ENCODE results near the gene SCN11A.

DNA sequence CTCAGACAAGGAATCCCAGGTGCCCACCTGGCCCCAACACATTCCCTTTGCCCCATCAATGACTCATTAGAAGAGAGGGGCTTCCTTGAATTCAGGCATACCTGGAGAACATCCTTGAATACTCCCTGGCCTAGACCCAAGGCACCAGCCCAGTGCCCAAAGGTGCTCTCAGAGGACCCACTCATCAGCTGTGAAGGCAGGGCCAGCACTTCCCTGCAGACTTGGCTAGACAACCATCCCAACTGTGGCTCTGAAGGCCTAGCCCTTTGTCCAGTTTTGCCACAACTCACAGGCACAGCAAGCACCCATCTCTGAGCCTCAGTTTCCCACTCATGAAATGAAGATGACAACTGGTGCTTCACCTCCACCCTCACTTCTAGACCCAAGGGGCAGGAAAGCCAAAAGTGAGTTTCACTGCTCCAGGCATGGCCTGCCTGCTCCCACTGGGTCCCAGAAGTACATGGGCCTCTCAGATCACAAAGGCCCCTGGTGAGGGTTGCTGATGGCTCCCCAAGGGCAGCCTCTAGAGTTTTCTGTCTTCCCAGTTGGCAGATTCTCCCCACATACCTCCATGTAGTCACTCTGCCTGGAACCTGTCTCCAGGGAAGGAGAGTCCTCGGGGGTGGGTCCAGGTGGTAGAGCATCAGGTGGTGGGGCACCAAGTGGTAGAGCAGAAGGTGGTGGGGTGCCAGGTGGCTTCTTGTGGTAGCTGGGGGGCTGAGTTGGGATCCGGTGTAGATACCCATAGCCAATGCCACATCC lies 48.2 kb upstream of the SCN11A start:
- no peak for TF ChIP-seq POLR2A (IDR thresholded peaks at IDR 0.05)
- TF ChIP-seq, protein P1, sequence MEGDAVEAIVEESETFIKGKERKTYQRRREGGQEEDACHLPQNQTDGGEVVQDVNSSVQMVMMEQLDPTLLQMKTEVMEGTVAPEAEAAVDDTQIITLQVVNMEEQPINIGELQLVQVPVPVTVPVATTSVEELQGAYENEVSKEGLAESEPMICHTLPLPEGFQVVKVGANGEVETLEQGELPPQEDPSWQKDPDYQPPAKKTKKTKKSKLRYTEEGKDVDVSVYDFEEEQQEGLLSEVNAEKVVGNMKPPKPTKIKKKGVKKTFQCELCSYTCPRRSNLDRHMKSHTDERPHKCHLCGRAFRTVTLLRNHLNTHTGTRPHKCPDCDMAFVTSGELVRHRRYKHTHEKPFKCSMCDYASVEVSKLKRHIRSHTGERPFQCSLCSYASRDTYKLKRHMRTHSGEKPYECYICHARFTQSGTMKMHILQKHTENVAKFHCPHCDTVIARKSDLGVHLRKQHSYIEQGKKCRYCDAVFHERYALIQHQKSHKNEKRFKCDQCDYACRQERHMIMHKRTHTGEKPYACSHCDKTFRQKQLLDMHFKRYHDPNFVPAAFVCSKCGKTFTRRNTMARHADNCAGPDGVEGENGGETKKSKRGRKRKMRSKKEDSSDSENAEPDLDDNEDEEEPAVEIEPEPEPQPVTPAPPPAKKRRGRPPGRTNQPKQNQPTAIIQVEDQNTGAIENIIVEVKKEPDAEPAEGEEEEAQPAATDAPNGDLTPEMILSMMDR (IDR thresholded peaks at IDR 0.05): no peak
